ENCODE data around the gene RPUSD2. TPM values are rescaled to one million over a fixed set of nuclear protein-coding genes. Genes with fewer than 3 reads are reported as not detected.

The RPUSD2 gene
- polyA plus RNA-seq, 1 of the 3 experiments (the other 2 are of a cell fraction) = 10.8 TPM

DNA sequence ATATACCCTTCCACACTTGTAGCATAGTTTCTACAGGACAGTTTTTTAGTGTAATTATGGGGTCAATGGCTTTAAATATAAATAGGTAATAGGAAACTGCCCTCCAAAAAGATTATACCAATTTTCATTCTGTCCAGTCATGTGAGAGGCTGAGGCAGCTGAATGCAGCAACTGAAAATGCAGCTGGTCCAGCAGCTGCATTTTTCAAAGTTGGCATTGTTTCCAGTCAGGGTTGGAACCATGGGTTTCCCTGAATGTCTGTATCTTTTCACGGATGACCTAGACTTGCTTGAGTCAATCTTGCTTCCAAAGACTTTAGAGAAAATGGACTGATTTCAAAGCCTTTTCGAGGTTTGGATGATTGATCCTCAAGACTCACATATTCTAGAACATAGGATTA lies 15.1 kb downstream of the RPUSD2 start:
- H3K27me3 ChIP-seq (ENCODE audit: insufficient read depth) = no peaks in the 10 kb centered on the region
- no peak overlapping the region for H3K27ac ChIP-seq (ENCODE audit: low read depth in 2 of 2, low read length in 1 of 2)
- WGBS (ENCODE audit: low lambda C conversion rate) = 47% methylated on average over 2 of the region's 2 CpGs
- ChIA-PET CTCF (no interaction called here), POLR2A (no interaction called here)
- H3K4me2 ChIP-seq = no peak overlapping the region
- H3K36me3 ChIP-seq (replicated peaks in 1 of 2; ENCODE audit: control insufficient read depth in 1 of 2, insufficient read depth in 2 of 2, low read length in 1 of 2) = no peaks in the 10 kb centered on the region
- no peak for DNase-seq
- no peaks in the 10 kb centered on the region for H3K4me1 ChIP-seq (ENCODE audit: control insufficient read depth in 1 of 2, insufficient read depth in 2 of 2, low read depth in 1 of 2, low read length in 1 of 2)
- H3K79me2 ChIP-seq (ENCODE audit: insufficient read depth) = no peaks in the 10 kb centered on the region
- H3K9ac ChIP-seq = no peak overlapping the region
- no peaks in the 10 kb centered on the region for H3K9me3 ChIP-seq
- no peak overlapping the region for H3K4me3 ChIP-seq (ENCODE audit: low read depth in 2 of 2, low read length in 1 of 2)
- TF ChIP-seq YY1 (IDR thresholded peaks at IDR 0.05; ENCODE audit: low read depth) (no peak), MEF2A (IDR thresholded peaks at IDR 0.05; ENCODE audit: borderline replicate concordance, low read depth) (no peak), MXI1 (IDR thresholded peaks at IDR 0.05; ENCODE audit: low read depth, low read length) (no peak), RCOR1 (IDR thresholded peaks at IDR 0.05; ENCODE audit: low read length) (no peak), RXRA (IDR thresholded peaks at IDR 0.05; ENCODE audit: borderline replicate concordance, low read depth) (no peak), TEAD4 (IDR thresholded peaks at IDR 0.05; ENCODE audit: borderline replicate concordance, insufficient read depth) (no peak), NFIC (IDR thresholded peaks at IDR 0.05; ENCODE audit: borderline replicate concordance) (no peak)
- TF ChIP-seq, protein P1, sequence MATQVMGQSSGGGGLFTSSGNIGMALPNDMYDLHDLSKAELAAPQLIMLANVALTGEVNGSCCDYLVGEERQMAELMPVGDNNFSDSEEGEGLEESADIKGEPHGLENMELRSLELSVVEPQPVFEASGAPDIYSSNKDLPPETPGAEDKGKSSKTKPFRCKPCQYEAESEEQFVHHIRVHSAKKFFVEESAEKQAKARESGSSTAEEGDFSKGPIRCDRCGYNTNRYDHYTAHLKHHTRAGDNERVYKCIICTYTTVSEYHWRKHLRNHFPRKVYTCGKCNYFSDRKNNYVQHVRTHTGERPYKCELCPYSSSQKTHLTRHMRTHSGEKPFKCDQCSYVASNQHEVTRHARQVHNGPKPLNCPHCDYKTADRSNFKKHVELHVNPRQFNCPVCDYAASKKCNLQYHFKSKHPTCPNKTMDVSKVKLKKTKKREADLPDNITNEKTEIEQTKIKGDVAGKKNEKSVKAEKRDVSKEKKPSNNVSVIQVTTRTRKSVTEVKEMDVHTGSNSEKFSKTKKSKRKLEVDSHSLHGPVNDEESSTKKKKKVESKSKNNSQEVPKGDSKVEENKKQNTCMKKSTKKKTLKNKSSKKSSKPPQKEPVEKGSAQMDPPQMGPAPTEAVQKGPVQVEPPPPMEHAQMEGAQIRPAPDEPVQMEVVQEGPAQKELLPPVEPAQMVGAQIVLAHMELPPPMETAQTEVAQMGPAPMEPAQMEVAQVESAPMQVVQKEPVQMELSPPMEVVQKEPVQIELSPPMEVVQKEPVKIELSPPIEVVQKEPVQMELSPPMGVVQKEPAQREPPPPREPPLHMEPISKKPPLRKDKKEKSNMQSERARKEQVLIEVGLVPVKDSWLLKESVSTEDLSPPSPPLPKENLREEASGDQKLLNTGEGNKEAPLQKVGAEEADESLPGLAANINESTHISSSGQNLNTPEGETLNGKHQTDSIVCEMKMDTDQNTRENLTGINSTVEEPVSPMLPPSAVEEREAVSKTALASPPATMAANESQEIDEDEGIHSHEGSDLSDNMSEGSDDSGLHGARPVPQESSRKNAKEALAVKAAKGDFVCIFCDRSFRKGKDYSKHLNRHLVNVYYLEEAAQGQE (IDR thresholded peaks at IDR 0.05; ENCODE audit: low read depth, low read length) = no peak
- TF ChIP-seq, protein P2, sequence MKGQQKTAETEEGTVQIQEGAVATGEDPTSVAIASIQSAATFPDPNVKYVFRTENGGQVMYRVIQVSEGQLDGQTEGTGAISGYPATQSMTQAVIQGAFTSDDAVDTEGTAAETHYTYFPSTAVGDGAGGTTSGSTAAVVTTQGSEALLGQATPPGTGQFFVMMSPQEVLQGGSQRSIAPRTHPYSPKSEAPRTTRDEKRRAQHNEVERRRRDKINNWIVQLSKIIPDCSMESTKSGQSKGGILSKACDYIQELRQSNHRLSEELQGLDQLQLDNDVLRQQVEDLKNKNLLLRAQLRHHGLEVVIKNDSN (IDR thresholded peaks at IDR 0.05; ENCODE audit: borderline replicate concordance, low read depth) = no peak
- no peaks in the 10 kb centered on the region for H3K9me2 ChIP-seq
- H3F3A ChIP-seq (replicated peaks; ENCODE audit: insufficient read depth) = peaks cover 6% of the 10 kb centered on the region
- no peak overlapping the region for H2AFZ ChIP-seq (ENCODE audit: low read depth)
- H4K20me1 ChIP-seq (ENCODE audit: insufficient read depth) = no peaks in the 10 kb centered on the region

DNA sequence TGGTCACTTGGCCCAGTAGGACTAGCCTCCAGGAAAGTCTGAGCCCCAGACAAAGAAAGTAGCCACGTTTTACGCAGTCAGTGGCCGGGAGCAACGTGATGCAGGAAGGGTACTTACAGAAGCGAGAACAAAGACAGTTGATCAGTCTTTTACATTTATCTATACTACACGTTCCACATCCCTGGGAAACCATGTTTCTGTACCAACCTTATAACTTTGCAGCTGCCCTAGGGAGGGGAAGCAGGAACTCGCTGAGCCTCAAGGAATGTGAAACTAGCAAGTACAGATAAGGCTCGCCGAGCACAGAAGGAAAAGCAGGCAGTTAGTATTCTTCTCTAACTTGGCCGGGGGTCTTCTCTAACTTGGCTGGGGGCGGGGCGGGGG lies 21.6 kb downstream of the RPUSD2 start:
- Histone ChIP-seq H3K36me3 (replicated peaks in 1 of 2; ENCODE audit: control insufficient read depth in 1 of 2, insufficient read depth in 2 of 2, low read length in 1 of 2) (no peaks in the 10 kb centered on the region), H3K9me3 (no peaks in the 10 kb centered on the region), H3K9me2 (no peaks in the 10 kb centered on the region), H3K4me2 (no peak overlapping the region), H3K9ac (no peak overlapping the region), H3K4me1 (ENCODE audit: control insufficient read depth in 1 of 2, insufficient read depth in 2 of 2, low read depth in 1 of 2, low read length in 1 of 2) (no peaks in the 10 kb centered on the region), H2AFZ (ENCODE audit: low read depth) (no peak overlapping the region), H3K79me2 (ENCODE audit: insufficient read depth) (peaks cover 13% of the 10 kb centered on the region), H4K20me1 (ENCODE audit: insufficient read depth) (no peaks in the 10 kb centered on the region), H3K27me3 (ENCODE audit: insufficient read depth) (no peaks in the 10 kb centered on the region), H3K27ac (ENCODE audit: low read depth in 2 of 2, low read length in 1 of 2) (no peak overlapping the region), H3F3A (replicated peaks; ENCODE audit: insufficient read depth) (peaks cover 10% of the 10 kb centered on the region), H3K4me3 (ENCODE audit: low read depth in 2 of 2, low read length in 1 of 2) (no peak overlapping the region)
- 91% methylated on average over 12 of the region's 12 CpGs for WGBS (ENCODE audit: low lambda C conversion rate)
- POLR2A ChIA-PET = interaction anchor here (1.1 kb wide), 1 partner anchor 22 kb away, joined by 3 read pairs; the partner anchor contains the start of gene RPUSD2
- DNase-seq = no peak
- TF ChIP-seq SMC3 (IDR thresholded peaks at IDR 0.05; ENCODE audit: low read depth, low read length) (no peak), TAF1 (IDR thresholded peaks at IDR 0.05; ENCODE audit: borderline replicate concordance, low read depth, low read length) (no peak), RCOR1 (IDR thresholded peaks at IDR 0.05; ENCODE audit: low read length) (no peak), POLR2AphosphoS5 (IDR thresholded peaks at IDR 0.05; ENCODE audit: low read depth, low read length) (no peak), CHD2 (IDR thresholded peaks at IDR 0.05; ENCODE audit: low read length, partially characterized antibody) (no peak), FOXM1 (IDR thresholded peaks at IDR 0.05; ENCODE audit: low read depth) (no peak)
- TF ChIP-seq, protein P3, sequence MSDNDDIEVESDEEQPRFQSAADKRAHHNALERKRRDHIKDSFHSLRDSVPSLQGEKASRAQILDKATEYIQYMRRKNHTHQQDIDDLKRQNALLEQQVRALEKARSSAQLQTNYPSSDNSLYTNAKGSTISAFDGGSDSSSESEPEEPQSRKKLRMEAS (IDR thresholded peaks at IDR 0.05; ENCODE audit: low read depth) = no peak
- TF ChIP-seq, protein P2 (IDR thresholded peaks at IDR 0.05; ENCODE audit: borderline replicate concordance, low read depth) = no peak
- CTCF ChIA-PET = interaction anchor here (1.1 to 2.7 kb wide), 9 partner anchors 10 to 206 kb away, joined by 3 to 15 read pairs (median 4); no protein-coding TSS in a partner anchor

Data from SK-N-SH (cell line).